ENCODE data around the gene HOXB4.

HOXB4 gene

DNA sequence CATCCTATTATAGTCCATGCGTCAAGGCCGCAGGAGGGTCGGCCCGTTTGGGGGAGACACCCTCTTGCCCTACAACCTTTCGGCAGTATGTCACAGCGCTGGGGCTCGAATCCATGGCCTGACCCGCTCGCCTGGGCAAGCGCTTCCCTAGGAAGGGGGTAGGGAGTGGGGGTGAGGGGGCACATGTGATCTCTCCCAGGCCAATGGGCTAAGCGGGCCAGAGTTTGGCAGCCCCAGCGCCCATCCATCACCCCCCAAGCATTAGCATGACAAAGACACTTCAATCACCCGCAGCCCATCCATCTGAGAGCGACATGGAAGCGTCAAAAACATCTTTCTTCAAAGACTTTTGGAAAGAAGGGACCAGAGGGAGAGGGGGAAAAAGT, 47.3 kb downstream of the HOXB4 start, which contains the start of gene HOXB1:
HOXB1 (minus strand) TSS at position 125 of the 386 bp plus-strand sequence; CDS start at position 18, 107 bp downstream.
- TF ChIP-seq SIN3A (IDR thresholded peaks at IDR 0.05; ENCODE audit: borderline replicate concordance, insufficient read depth, low read length) (no peak), TAF1 (IDR thresholded peaks at IDR 0.05; ENCODE audit: borderline replicate concordance, insufficient read depth, low read length) (no peak), POLR2AphosphoS5 (IDR thresholded peaks at IDR 0.05; ENCODE audit: low read depth, low read length) (no peak), FOXP2 (optimal IDR thresholded peaks at IDR 0.05; ENCODE audit: borderline replicate concordance, extremely low read depth, extremely low read length, insufficient read depth) (no peak)
- TF ChIP-seq, protein P1, sequence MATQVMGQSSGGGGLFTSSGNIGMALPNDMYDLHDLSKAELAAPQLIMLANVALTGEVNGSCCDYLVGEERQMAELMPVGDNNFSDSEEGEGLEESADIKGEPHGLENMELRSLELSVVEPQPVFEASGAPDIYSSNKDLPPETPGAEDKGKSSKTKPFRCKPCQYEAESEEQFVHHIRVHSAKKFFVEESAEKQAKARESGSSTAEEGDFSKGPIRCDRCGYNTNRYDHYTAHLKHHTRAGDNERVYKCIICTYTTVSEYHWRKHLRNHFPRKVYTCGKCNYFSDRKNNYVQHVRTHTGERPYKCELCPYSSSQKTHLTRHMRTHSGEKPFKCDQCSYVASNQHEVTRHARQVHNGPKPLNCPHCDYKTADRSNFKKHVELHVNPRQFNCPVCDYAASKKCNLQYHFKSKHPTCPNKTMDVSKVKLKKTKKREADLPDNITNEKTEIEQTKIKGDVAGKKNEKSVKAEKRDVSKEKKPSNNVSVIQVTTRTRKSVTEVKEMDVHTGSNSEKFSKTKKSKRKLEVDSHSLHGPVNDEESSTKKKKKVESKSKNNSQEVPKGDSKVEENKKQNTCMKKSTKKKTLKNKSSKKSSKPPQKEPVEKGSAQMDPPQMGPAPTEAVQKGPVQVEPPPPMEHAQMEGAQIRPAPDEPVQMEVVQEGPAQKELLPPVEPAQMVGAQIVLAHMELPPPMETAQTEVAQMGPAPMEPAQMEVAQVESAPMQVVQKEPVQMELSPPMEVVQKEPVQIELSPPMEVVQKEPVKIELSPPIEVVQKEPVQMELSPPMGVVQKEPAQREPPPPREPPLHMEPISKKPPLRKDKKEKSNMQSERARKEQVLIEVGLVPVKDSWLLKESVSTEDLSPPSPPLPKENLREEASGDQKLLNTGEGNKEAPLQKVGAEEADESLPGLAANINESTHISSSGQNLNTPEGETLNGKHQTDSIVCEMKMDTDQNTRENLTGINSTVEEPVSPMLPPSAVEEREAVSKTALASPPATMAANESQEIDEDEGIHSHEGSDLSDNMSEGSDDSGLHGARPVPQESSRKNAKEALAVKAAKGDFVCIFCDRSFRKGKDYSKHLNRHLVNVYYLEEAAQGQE (IDR thresholded peaks at IDR 0.05; ENCODE audit: insufficient read depth in 1 of 2, low read depth in 2 of 2, low read length in 2 of 2), result no peak

DNA sequence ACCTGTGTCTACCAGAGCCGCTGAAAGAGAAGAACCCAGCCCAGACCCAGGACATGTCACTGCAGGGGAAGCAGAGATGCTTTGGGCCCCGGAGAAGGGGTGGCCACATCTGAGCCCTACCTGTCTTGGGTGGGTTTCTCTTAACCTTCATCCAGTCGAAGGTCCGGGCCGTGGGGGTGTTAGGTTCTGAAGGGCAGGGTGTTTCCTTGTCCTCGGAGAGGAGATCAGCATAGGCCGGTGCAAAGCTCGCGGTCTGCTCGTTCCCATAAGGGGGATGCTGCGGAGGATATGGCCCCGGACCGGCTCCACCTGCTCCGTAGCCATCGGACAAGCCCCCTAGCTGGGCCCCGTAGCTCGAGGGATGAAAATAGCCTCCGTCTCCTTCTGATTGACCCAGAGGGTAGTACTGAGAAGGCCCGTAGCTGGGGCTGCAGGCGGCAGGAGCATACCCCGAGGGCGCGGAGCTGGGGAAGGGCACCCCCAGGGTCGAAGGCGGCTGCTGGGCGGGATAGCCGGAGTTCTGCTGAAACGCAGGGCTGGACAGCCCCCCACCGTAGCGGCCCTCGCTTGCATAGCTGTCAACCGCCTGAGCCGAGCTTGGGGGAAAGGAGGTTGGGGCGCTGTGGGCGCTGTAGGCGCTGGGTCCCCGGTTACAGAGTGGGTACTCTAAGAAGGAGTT, 47.8 kb downstream of the HOXB4 start:
- TF ChIP-seq, protein P1 (IDR thresholded peaks at IDR 0.05; ENCODE audit: insufficient read depth in 1 of 2, low read depth in 2 of 2, low read length in 2 of 2), result no peak
- TF ChIP-seq FOXP2 (optimal IDR thresholded peaks at IDR 0.05; ENCODE audit: borderline replicate concordance, extremely low read depth, extremely low read length, insufficient read depth) (no peak), SIN3A (IDR thresholded peaks at IDR 0.05; ENCODE audit: borderline replicate concordance, insufficient read depth, low read length) (no peak), POLR2AphosphoS5 (IDR thresholded peaks at IDR 0.05; ENCODE audit: low read depth, low read length) (no peak), TAF1 (IDR thresholded peaks at IDR 0.05; ENCODE audit: borderline replicate concordance, insufficient read depth, low read length) (no peak)

GRCh38 chr17:48529683-48530009, 48.5 kb downstream of the HOXB4 start:
- no peak for TF ChIP-seq TAF1 (IDR thresholded peaks at IDR 0.05; ENCODE audit: borderline replicate concordance, insufficient read depth, low read length)
- TF ChIP-seq, protein P1 (IDR thresholded peaks at IDR 0.05; ENCODE audit: insufficient read depth in 1 of 2, low read depth in 2 of 2, low read length in 2 of 2), result no peak
- no peak for TF ChIP-seq POLR2AphosphoS5 (IDR thresholded peaks at IDR 0.05; ENCODE audit: low read depth, low read length)
- no peak for TF ChIP-seq SIN3A (IDR thresholded peaks at IDR 0.05; ENCODE audit: borderline replicate concordance, insufficient read depth, low read length)
- TF ChIP-seq FOXP2 (optimal IDR thresholded peaks at IDR 0.05; ENCODE audit: borderline replicate concordance, extremely low read depth, extremely low read length, insufficient read depth), result no peak

GRCh38 chr17:48528936-48529682, 49.0 kb downstream of the HOXB4 start:
- TF ChIP-seq, protein P1 (IDR thresholded peaks at IDR 0.05; ENCODE audit: insufficient read depth in 1 of 2, low read depth in 2 of 2, low read length in 2 of 2), result no peak
- TF ChIP-seq SIN3A (IDR thresholded peaks at IDR 0.05; ENCODE audit: borderline replicate concordance, insufficient read depth, low read length) (no peak), FOXP2 (optimal IDR thresholded peaks at IDR 0.05; ENCODE audit: borderline replicate concordance, extremely low read depth, extremely low read length, insufficient read depth) (no peak), TAF1 (IDR thresholded peaks at IDR 0.05; ENCODE audit: borderline replicate concordance, insufficient read depth, low read length) (no peak), POLR2AphosphoS5 (IDR thresholded peaks at IDR 0.05; ENCODE audit: low read depth, low read length) (no peak)
